RWPE2 (cell line): ENCODE results near the gene CCDC91.

Source experiments
- ATAC-seq: fragments of 200-7000 bp; cut with Tn5 transposase; 3 replicates; pipeline ENCODE4 v1.9.1; 2021; ENCODE audit warnings: low read depth
- DNase-seq: peaks from one replicate; pipeline ENCODE4 v3.0.0-alpha.2; 2020; ENCODE audit warnings: low spot score
- H3K27ac ChIP-seq: fragments of 450-650 bp; 2 replicates; pipeline ENCODE4 v1.5.1; 2017; ENCODE audit warnings: mild to moderate bottlenecking; ENCODE audit not compliant: poor library complexity, severe bottlenecking
- H3K27me3 ChIP-seq: fragments of 250-450 bp; sonication (Bioruptor Pico); 2 replicates; pipeline ENCODE4 v1.5.1; 2021; ENCODE audit warnings: mild to moderate bottlenecking, moderate library complexity; ENCODE audit not compliant: insufficient read depth, poor library complexity, severe bottlenecking
- H3K36me3 ChIP-seq: fragments of 250-450 bp; sonication (Bioruptor Pico); 2 replicates; pipeline ENCODE4 v1.5.1; 2020; ENCODE audit warnings: low read depth, mild to moderate bottlenecking, moderate library complexity
- H3K4me1 ChIP-seq: fragments of 250-450 bp; sonication (Bioruptor Pico); 2 replicates; pipeline ENCODE4 v1.5.1; 2021; ENCODE audit warnings: mild to moderate bottlenecking, moderate library complexity; ENCODE audit not compliant: insufficient read depth, poor library complexity, severe bottlenecking
- H3K4me3 ChIP-seq: fragments of 250-450 bp; sonication (Bioruptor Pico); 2 replicates; pipeline ENCODE4 v1.5.1; 2021; ENCODE audit warnings: mild to moderate bottlenecking, moderate library complexity; ENCODE audit not compliant: severe bottlenecking
- H3K9me3 ChIP-seq: fragments of 250-450 bp; sonication (Bioruptor Pico); 2 replicates; pipeline ENCODE4 v1.5.1; 2021; ENCODE audit warnings: mild to moderate bottlenecking, moderate library complexity; ENCODE audit not compliant: severe bottlenecking
- CTCF ChIP-seq: fragments of 450-650 bp; IDR thresholded peaks from one replicate; pipeline ENCODE4 v1.5.1; 2017; ENCODE audit warnings: mild to moderate bottlenecking, moderate library complexity; ENCODE audit not compliant: poor library complexity, severe bottlenecking

Gene CCDC91

GRCh38 chr12:28351414-28351813, 161.2 kb downstream of the CCDC91 start:
- no peak for DNase-seq
- no peak for TF ChIP-seq CTCF
- H3K9me3 ChIP-seq, result no peaks in the 10 kb centered on the region
- H3K27ac ChIP-seq, result no peak overlapping the region
- H3K4me1 ChIP-seq, result no peaks in the 10 kb centered on the region
- no peak overlapping the region for H3K4me3 ChIP-seq
- ATAC-seq, result no peak
- no peaks in the 10 kb centered on the region for H3K36me3 ChIP-seq
- H3K27me3 ChIP-seq, result no peaks in the 10 kb centered on the region

GRCh38 chr12:28355161-28355560, 164.9 kb downstream of the CCDC91 start:
- no peak for TF ChIP-seq CTCF
- no peak for DNase-seq

GRCh38 chr12:28360253-28360652, 170.0 kb downstream of the CCDC91 start:
- no peak for DNase-seq
- Histone ChIP-seq H3K4me1 (no peaks in the 10 kb centered on the region), H3K4me3 (no peak overlapping the region), H3K9me3 (no peaks in the 10 kb centered on the region), H3K27me3 (no peaks in the 10 kb centered on the region), H3K36me3 (no peaks in the 10 kb centered on the region), H3K27ac (no peak overlapping the region)
- no peak for ATAC-seq
- TF ChIP-seq CTCF, result no peak

More at GRCh38 chr12:28355161-28355560, 164.9 kb downstream of the CCDC91 start:
- no peak overlapping the region for H3K27ac ChIP-seq
- no peaks in the 10 kb centered on the region for H3K36me3 ChIP-seq
- no peaks in the 10 kb centered on the region for H3K27me3 ChIP-seq
- no peak overlapping the region for H3K4me3 ChIP-seq
- no peaks in the 10 kb centered on the region for H3K9me3 ChIP-seq
- ATAC-seq, result no peak
- H3K4me1 ChIP-seq, result no peaks in the 10 kb centered on the region

- Histone ChIP-seq H3K27ac (no peak overlapping the region), H3K27me3 (no peaks in the 10 kb centered on the region), H3K36me3 (no peaks in the 10 kb centered on the region), H3K9me3 (no peaks in the 10 kb centered on the region), H3K4me3 (no peak overlapping the region), H3K4me1 (no peaks in the 10 kb centered on the region)
- no peak for ATAC-seq
- no peak for TF ChIP-seq CTCF
- DNase-seq, result no peak
These were observed 177.1 kb downstream of the CCDC91 start for GRCh38 chr12:28367326-28367725.

GRCh38 chr12:28367993-28368392, 177.7 kb downstream of the CCDC91 start:
- Histone ChIP-seq H3K4me1 (no peaks in the 10 kb centered on the region), H3K27me3 (no peaks in the 10 kb centered on the region), H3K4me3 (no peak overlapping the region), H3K36me3 (no peaks in the 10 kb centered on the region), H3K27ac (no peak overlapping the region), H3K9me3 (no peaks in the 10 kb centered on the region)
- no peak for DNase-seq
- no peak for TF ChIP-seq CTCF
- no peak for ATAC-seq
